GM23338 (cell line): ENCODE data around the gene HSP90AB1. TPM values are rescaled to one million over a fixed set of nuclear protein-coding genes. Genes with fewer than 3 reads are reported as not detected.

Experiments
- ATAC-seq: fragments of 200-7000 bp; cut with Tn5 transposase; 3 replicates; pipeline ENCODE4 v1.9.1; 2020
- DNase-seq: peaks from one replicate; pipeline ENCODE4 v3.0.0-alpha.2; 2015; ENCODE audit warnings: low spot score
- H2AFZ ChIP-seq: fragments of 200-600 bp; sonication (generic); 2 replicates; pipeline ENCODE4 v1.8.0; 2016; ENCODE audit warnings: antibody characterized with exemption, mild to moderate bottlenecking, moderate library complexity
- H3F3A ChIP-seq: fragments of 200-600 bp; sonication (generic); replicated peaks from 2 replicates; pipeline ENCODE4 v1.8.0; 2017; ENCODE audit warnings: antibody characterized with exemption, mixed run types, low read depth
- H3K27ac ChIP-seq: fragments of 200-600 bp; sonication (generic); 2 replicates; pipeline ENCODE4 v1.6.1; 2016; ENCODE audit warnings: low read depth
- H3K27me3 ChIP-seq: fragments of 200-600 bp; sonication (generic); 2 replicates; pipeline ENCODE4 v1.8.0; 2016; ENCODE audit warnings: mild to moderate bottlenecking, mixed run types, moderate library complexity; ENCODE audit not compliant: insufficient read depth
- H3K36me3 ChIP-seq: fragments of 200-600 bp; sonication (generic); 2 replicates; pipeline ENCODE4 v1.8.0; 2016; ENCODE audit warnings: mild to moderate bottlenecking; ENCODE audit not compliant: insufficient read depth
- H3K4me1 ChIP-seq: fragments of 200-600 bp; sonication (generic); 2 replicates; pipeline ENCODE4 v1.8.0; 2016; ENCODE audit warnings: mild to moderate bottlenecking, moderate library complexity; ENCODE audit not compliant: insufficient read depth
- H3K4me2 ChIP-seq: fragments of 200-600 bp; sonication (generic); 2 replicates; pipeline ENCODE4 v1.7.1; 2017; ENCODE audit warnings: mixed run types
- H3K4me3 ChIP-seq: fragments of 200-600 bp; sonication (generic); 2 replicates; pipeline ENCODE4 v1.6.1; 2016; ENCODE audit warnings: mixed run types
- H3K79me2 ChIP-seq: fragments of 200-600 bp; sonication (generic); replicated peaks from 2 replicates; pipeline ENCODE4 v1.8.0; 2017; ENCODE audit warnings: mild to moderate bottlenecking; ENCODE audit not compliant: insufficient read depth
- H3K9me2 ChIP-seq: fragments of 200-600 bp; sonication (generic); 2 replicates; pipeline ENCODE4 v1.8.0; 2017; ENCODE audit not compliant: insufficient read depth
- H4K20me1 ChIP-seq: fragments of 200-600 bp; sonication (generic); replicated peaks from 2 replicates; pipeline ENCODE4 v1.8.0; 2017; ENCODE audit warnings: mild to moderate bottlenecking; ENCODE audit not compliant: insufficient read depth
- H3K27ac Mint-ChIP-seq: 2 replicates; pipeline ENCODE4 v1.8.0; 2020; ENCODE audit warnings: inconsistent platforms, mild to moderate bottlenecking, moderate library complexity, mixed read lengths
- H3K27me3 Mint-ChIP-seq: 3 replicates; pipeline ENCODE4 v1.8.0; 2022; ENCODE audit warnings: low read depth, mild to moderate bottlenecking, moderate library complexity, mixed read lengths, inconsistent platforms; ENCODE audit not compliant: insufficient read depth, poor library complexity
- H3K36me3 Mint-ChIP-seq: 3 replicates; pipeline ENCODE4 v1.8.0; 2021; ENCODE audit warnings: low read depth, mild to moderate bottlenecking, inconsistent platforms, moderate library complexity, mixed read lengths
- H3K4me1 Mint-ChIP-seq: 3 replicates; pipeline ENCODE4 v1.8.0; 2020; ENCODE audit warnings: mild to moderate bottlenecking, inconsistent platforms, mixed read lengths
- H3K4me3 Mint-ChIP-seq: 3 replicates; pipeline ENCODE4 v1.8.0; 2021; ENCODE audit warnings: moderate library complexity, mild to moderate bottlenecking, inconsistent platforms, mixed read lengths
- H3K9me3 Mint-ChIP-seq: 3 replicates; pipeline ENCODE4 v1.8.0; 2020; ENCODE audit warnings: moderate library complexity, mild to moderate bottlenecking, inconsistent platforms, mixed read lengths
- CREB1 ChIP-seq: fragments of 250-450 bp; sonication (Bioruptor Pico); IDR thresholded peaks from 2 replicates; pipeline ENCODE4 v1.5.0; 2020; ENCODE audit warnings: low read depth, mild to moderate bottlenecking, moderate library complexity
- CTCF ChIP-seq, 2 experiments: fragments of 200-600 bp in 1 of 2; sonication (generic) in 1 of 2; conservative IDR thresholded peaks; 2 replicates each; pipeline versions ENCODE4 v1.5.1 to v1.6.1; 2016 to 2017; ENCODE audit warnings: antibody characterized with exemption in 2 of 2, low read depth in 2 of 2, mild to moderate bottlenecking in 2 of 2, moderate library complexity in 1 of 2
- ETS1 ChIP-seq: IDR thresholded peaks from 2 replicates; pipeline ENCODE4 v1.6.1; 2016; ENCODE audit warnings: antibody characterized with exemption
- EZH2 ChIP-seq: fragments of 200-600 bp; sonication (generic); IDR thresholded peaks from one replicate; pipeline ENCODE4 v1.8.0; 2017; ENCODE audit warnings: antibody characterized with exemption, mild to moderate bottlenecking, low read depth; ENCODE audit not compliant: unreplicated experiment
- EZH2phosphoT487 ChIP-seq: fragments of 200-600 bp; sonication (generic); IDR thresholded peaks from one replicate; pipeline ENCODE4 v1.8.1; 2018; ENCODE audit warnings: antibody characterized with exemption; ENCODE audit not compliant: unreplicated experiment
- JUNB ChIP-seq: IDR thresholded peaks from one replicate; pipeline ENCODE4 v1.6.1; 2016; ENCODE audit warnings: antibody characterized with exemption; ENCODE audit not compliant: unreplicated experiment
- NANOG ChIP-seq: IDR thresholded peaks from 2 replicates; pipeline ENCODE4 v1.6.1; 2016; ENCODE audit warnings: antibody characterized with exemption, borderline replicate concordance
- POLR2AphosphoS5 ChIP-seq: IDR thresholded peaks from 2 replicates; pipeline ENCODE4 v1.6.1; 2016; ENCODE audit warnings: antibody characterized with exemption, low read depth
- STAT1 ChIP-seq: IDR thresholded peaks from one replicate; pipeline ENCODE4 v1.6.1; 2016; ENCODE audit warnings: antibody characterized with exemption; ENCODE audit not compliant: unreplicated experiment
- ZNF114 ChIP-seq: fragments of 250-450 bp; sonication (Bioruptor Pico); IDR thresholded peaks from 2 replicates; pipeline ENCODE4 v1.5.0; 2020; ENCODE audit warnings: mild to moderate bottlenecking, moderate library complexity
- ZNF331 ChIP-seq: fragments of 250-450 bp; sonication (Bioruptor Pico); IDR thresholded peaks from 2 replicates; pipeline ENCODE4 v1.5.0; 2020; ENCODE audit warnings: low read depth, mild to moderate bottlenecking, moderate library complexity
- ZNF462 ChIP-seq: fragments of 250-450 bp; sonication (Bioruptor Pico); IDR thresholded peaks from 2 replicates; pipeline ENCODE4 v1.5.0; 2020; ENCODE audit warnings: mild to moderate bottlenecking, moderate library complexity
- polyA plus RNA-seq: library from polyadenylated mRNA; unstranded; fragments of >200 nt; fragmentation: Nextera tagmentation; extraction: Ambion mirVana; gene quantifications from 2 replicates; pipeline ENCODE4 v1.2.1, GENCODE V29; 2016
- total RNA-seq: library from RNA; depleted of rRNA; stranded (reverse); fragments of >200 nt; shearing (Covaris generic); gene quantifications from 2 replicates; pipeline ENCODE4 v1.2.3, GENCODE V29; 2014
- TF ChIP-seq, protein P1 (sequence below): IDR thresholded peaks from one replicate; pipeline ENCODE4 v1.6.1; 2018; ENCODE audit warnings: antibody characterized with exemption; ENCODE audit not compliant: unreplicated experiment

Gene HSP90AB1
- total and polyA plus RNA-seq, 2 experiments from 2014 or later = 1,425 to 2,361 TPM

- peaks cover 13% of the 10 kb centered on the region; the same call in 2 of the 3 replicates for H3K36me3 Mint-ChIP-seq
- TF ChIP-seq NANOG (no peak), ETS1 (no peak), JUNB (no peak), ZNF331 (no peak), STAT1 (no peak), ZNF462 (CRISPR knock-in tag) (no peak), CTCF (conservative IDR thresholded peaks at IDR 0.05; ENCODE audit: low read depth in 2 of 2) (no peak), EZH2 (no peak), CREB1 (no peak), EZH2phosphoT487 (no peak), ZNF114 (CRISPR knock-in tag) (no peak), POLR2AphosphoS5 (no peak)
- TF ChIP-seq, protein P1, sequence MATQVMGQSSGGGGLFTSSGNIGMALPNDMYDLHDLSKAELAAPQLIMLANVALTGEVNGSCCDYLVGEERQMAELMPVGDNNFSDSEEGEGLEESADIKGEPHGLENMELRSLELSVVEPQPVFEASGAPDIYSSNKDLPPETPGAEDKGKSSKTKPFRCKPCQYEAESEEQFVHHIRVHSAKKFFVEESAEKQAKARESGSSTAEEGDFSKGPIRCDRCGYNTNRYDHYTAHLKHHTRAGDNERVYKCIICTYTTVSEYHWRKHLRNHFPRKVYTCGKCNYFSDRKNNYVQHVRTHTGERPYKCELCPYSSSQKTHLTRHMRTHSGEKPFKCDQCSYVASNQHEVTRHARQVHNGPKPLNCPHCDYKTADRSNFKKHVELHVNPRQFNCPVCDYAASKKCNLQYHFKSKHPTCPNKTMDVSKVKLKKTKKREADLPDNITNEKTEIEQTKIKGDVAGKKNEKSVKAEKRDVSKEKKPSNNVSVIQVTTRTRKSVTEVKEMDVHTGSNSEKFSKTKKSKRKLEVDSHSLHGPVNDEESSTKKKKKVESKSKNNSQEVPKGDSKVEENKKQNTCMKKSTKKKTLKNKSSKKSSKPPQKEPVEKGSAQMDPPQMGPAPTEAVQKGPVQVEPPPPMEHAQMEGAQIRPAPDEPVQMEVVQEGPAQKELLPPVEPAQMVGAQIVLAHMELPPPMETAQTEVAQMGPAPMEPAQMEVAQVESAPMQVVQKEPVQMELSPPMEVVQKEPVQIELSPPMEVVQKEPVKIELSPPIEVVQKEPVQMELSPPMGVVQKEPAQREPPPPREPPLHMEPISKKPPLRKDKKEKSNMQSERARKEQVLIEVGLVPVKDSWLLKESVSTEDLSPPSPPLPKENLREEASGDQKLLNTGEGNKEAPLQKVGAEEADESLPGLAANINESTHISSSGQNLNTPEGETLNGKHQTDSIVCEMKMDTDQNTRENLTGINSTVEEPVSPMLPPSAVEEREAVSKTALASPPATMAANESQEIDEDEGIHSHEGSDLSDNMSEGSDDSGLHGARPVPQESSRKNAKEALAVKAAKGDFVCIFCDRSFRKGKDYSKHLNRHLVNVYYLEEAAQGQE = no peak
- Histone ChIP-seq H3K79me2 (peaks cover 35% of the 10 kb centered on the region), H4K20me1 (peaks cover 28% of the 10 kb centered on the region), H3K27me3 (no peaks in the 10 kb centered on the region), H3F3A (peaks cover 45% of the 10 kb centered on the region), H3K4me1 (peaks cover 65% of the 10 kb centered on the region), H2AFZ (no peak overlapping the region), H3K36me3 (no peaks in the 10 kb centered on the region), H3K4me2 (peak overlapping the region; percentile 98), H3K9me2 (no peaks in the 10 kb centered on the region), H3K4me3 (no peak overlapping the region), H3K27ac (no peak overlapping the region)
- ATAC-seq (no peak), DNase-seq (no peak)
- H3K27me3 Mint-ChIP-seq = peaks cover 34% of the 10 kb centered on the region
- peak overlapping the region; percentile 74 for H3K27ac Mint-ChIP-seq
- H3K4me3 Mint-ChIP-seq = 0 out of 3 replicates have a peak overlapping the region, but pooled peaks have one; percentile 94
- H3K4me1 Mint-ChIP-seq = peaks cover 72% of the 10 kb centered on the region
- H3K9me3 Mint-ChIP-seq = no peaks in the 10 kb centered on the region
These were observed 25.0 kb upstream of the HSP90AB1 start for GRCh38 chr6:44221961-44222335.
